ENCODE data around the gene AP1G1. TPM values are rescaled to one million over a fixed set of nuclear protein-coding genes. Genes with fewer than 3 reads are reported as not detected.
A peak's percentile ranks its signal among the peaks of the same experiment; 100 is the strongest.

AP1G1 gene
- total RNA-seq, 2 experiments from 2014 or later = 53.9 to 57.4 TPM

- no peak for TF ChIP-seq CTCF (IDR thresholded peaks at IDR 0.05)
- ChIA-PET POLR2A (no interaction called here), CTCF (interaction anchor here (1.2 kb wide), 1 partner anchor 18 kb away, joined by 4 read pairs; no protein-coding TSS in a partner anchor)
- no peaks in the 10 kb centered on the region for H3K9me3 Mint-ChIP-seq
- H3K4me1 Mint-ChIP-seq (ENCODE audit: low read depth) = peaks cover 30% of the 10 kb centered on the region
- no peak for DNase-seq
- intact Hi-C loops (cut with micrococcal nuclease) = no loop called here
- no peak for ATAC-seq
- no peaks in the 10 kb centered on the region for H3K27me3 Mint-ChIP-seq
- peaks cover 9% of the 10 kb centered on the region for H3K36me3 Mint-ChIP-seq (ENCODE audit: low read depth)
- no peak overlapping the region for H3K4me3 Mint-ChIP-seq
- no peak overlapping the region for H3K27ac Mint-ChIP-seq
Observed at GRCh38 chr16:71778780-71779179, 29.9 kb downstream of the AP1G1 start.

DNA sequence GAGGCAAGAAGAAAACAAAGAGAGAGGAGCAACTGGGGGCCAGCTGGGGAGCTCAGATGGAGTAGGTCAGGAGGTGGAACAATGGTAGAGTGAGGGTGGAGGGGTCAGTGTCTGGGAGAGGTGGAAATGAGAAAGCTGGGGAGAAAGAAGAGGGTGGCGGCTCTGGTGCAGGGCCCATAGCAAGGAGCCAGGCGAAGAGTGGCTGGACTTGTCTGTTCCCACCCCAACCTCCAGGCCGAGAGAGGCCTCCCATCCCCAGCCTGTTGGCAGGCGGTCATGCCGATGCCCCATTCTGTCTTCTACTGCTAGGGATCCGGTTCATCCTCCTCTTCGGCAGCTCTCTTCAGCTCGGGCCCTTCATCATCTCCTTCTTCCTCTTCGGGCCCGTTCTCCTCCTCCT, 31.3 kb downstream of the AP1G1 start:
- no peak for DNase-seq
- no peak for TF ChIP-seq CTCF (IDR thresholded peaks at IDR 0.05)
- intact Hi-C loops (cut with micrococcal nuclease) = no loop called here
- peaks cover 30% of the 10 kb centered on the region for H3K4me1 Mint-ChIP-seq (ENCODE audit: low read depth)
- no peaks in the 10 kb centered on the region for H3K27me3 Mint-ChIP-seq
- H3K27ac Mint-ChIP-seq = peak overlapping the region; percentile 18
- ChIA-PET POLR2A (interaction anchor here (1.3 to 1.4 kb wide), 2 partner anchors 11 to 12 kb away, joined by 3 to 5 read pairs; no protein-coding TSS in a partner anchor), CTCF (interaction anchor here (1.2 kb wide), 1 partner anchor 184 kb away, joined by 4 read pairs; no protein-coding TSS in a partner anchor)
- peaks cover 8% of the 10 kb centered on the region for H3K36me3 Mint-ChIP-seq (ENCODE audit: low read depth)
- no peaks in the 10 kb centered on the region for H3K9me3 Mint-ChIP-seq
- no peak overlapping the region for H3K4me3 Mint-ChIP-seq
- no peak for ATAC-seq

- H3K4me1 Mint-ChIP-seq (ENCODE audit: low read depth) = peaks cover 27% of the 10 kb centered on the region
- H3K36me3 Mint-ChIP-seq (ENCODE audit: low read depth) = peaks cover 15% of the 10 kb centered on the region
- intact Hi-C loops (cut with micrococcal nuclease) = no loop called here
- ChIA-PET CTCF (interaction anchor here (0.8 to 1.2 kb wide), 4 partner anchors 81 to 186 kb away, joined by 3 to 5 read pairs (median 4); partner anchors contain the start of gene ZNF821), POLR2A (interaction anchor here (0.6 to 1.0 kb wide), 2 partner anchors 32 to 33 kb away, joined by 3 read pairs; partner anchors contain the start of gene AP1G1)
- H3K27ac Mint-ChIP-seq = peak overlapping the region; percentile 35
- DNase-seq (no peak), ATAC-seq (peak; percentile 37)
- no peaks in the 10 kb centered on the region for H3K9me3 Mint-ChIP-seq
- no peak for TF ChIP-seq CTCF (IDR thresholded peaks at IDR 0.05)
- H3K27me3 Mint-ChIP-seq = no peaks in the 10 kb centered on the region
- H3K4me3 Mint-ChIP-seq = no peak overlapping the region
Observed at GRCh38 chr16:71775949-71776348, 32.7 kb downstream of the AP1G1 start.

DNA sequence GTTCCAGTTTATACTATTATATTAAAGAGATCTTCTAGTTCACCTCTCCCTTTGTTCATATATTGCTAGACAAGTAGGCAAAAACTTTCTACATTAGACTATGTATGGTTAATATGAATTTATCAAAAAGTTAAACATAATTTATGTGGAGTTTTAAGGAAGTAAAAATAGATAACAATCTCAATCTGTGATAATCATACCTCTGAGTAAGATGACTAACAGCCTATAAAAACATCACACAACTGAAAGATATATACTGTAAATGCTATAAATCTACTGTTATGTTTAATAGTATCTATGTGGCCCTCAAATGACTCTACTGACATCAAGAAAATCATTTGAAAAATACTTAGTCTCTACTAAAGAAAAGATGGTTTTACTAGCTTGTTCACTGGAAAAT, 37.1 kb downstream of the AP1G1 start:
- ATAC-seq = no peak
- intact Hi-C loops (cut with micrococcal nuclease) = no loop called here
- CTCF ChIA-PET = interaction anchor here (1.1 kb wide), 1 partner anchor 11 kb away, joined by 3 read pairs; no protein-coding TSS in a partner anchor
- H3K4me3 Mint-ChIP-seq = no peak overlapping the region
- no peaks in the 10 kb centered on the region for H3K27me3 Mint-ChIP-seq
- POLR2A ChIA-PET = no interaction called here
- H3K9me3 Mint-ChIP-seq = no peaks in the 10 kb centered on the region
- TF ChIP-seq CTCF (IDR thresholded peaks at IDR 0.05) = no peak
- peaks cover 29% of the 10 kb centered on the region for H3K36me3 Mint-ChIP-seq (ENCODE audit: low read depth)
- no peak overlapping the region for H3K27ac Mint-ChIP-seq
- no peak for DNase-seq
- peaks cover 25% of the 10 kb centered on the region for H3K4me1 Mint-ChIP-seq (ENCODE audit: low read depth)

GRCh38 chr16:71769222-71769621, 39.4 kb downstream of the AP1G1 start:
- H3K27me3 Mint-ChIP-seq = no peaks in the 10 kb centered on the region
- H3K4me3 Mint-ChIP-seq = no peak overlapping the region
- ChIA-PET CTCF (no interaction called here), POLR2A (no interaction called here)
- DNase-seq (no peak), ATAC-seq (no peak)
- no peak overlapping the region for H3K27ac Mint-ChIP-seq
- no peaks in the 10 kb centered on the region for H3K9me3 Mint-ChIP-seq
- H3K4me1 Mint-ChIP-seq (ENCODE audit: low read depth) = peaks cover 12% of the 10 kb centered on the region
- intact Hi-C loops (cut with micrococcal nuclease) = no loop called here
- TF ChIP-seq CTCF (IDR thresholded peaks at IDR 0.05) = no peak
- peaks cover 30% of the 10 kb centered on the region for H3K36me3 Mint-ChIP-seq (ENCODE audit: low read depth)
